Dermis microvascular lymphatic vessel endothelial cell (primary cell): ENCODE results near the gene TMEM109. TPM values are rescaled to one million over a fixed set of nuclear protein-coding genes. Genes with fewer than 3 reads are reported as not detected.

Experiments
- DNase-seq, 2 donors: peaks; one replicate each; pipeline versions ENCODE4 v3.0.0 to v3.0.0-alpha.2; 2010; ENCODE audit warnings: low read depth in 2 of 2
- total RNA-seq: library from RNA; depleted of rRNA; stranded (reverse); fragments of >200 nt; gene quantifications from 2 replicates; pipeline ENCODE4 v1.2.1, GENCODE V29; 2014

Gene TMEM109
- total RNA-seq, 1 donor from 2014 or later, result 78.9 TPM

DNA sequence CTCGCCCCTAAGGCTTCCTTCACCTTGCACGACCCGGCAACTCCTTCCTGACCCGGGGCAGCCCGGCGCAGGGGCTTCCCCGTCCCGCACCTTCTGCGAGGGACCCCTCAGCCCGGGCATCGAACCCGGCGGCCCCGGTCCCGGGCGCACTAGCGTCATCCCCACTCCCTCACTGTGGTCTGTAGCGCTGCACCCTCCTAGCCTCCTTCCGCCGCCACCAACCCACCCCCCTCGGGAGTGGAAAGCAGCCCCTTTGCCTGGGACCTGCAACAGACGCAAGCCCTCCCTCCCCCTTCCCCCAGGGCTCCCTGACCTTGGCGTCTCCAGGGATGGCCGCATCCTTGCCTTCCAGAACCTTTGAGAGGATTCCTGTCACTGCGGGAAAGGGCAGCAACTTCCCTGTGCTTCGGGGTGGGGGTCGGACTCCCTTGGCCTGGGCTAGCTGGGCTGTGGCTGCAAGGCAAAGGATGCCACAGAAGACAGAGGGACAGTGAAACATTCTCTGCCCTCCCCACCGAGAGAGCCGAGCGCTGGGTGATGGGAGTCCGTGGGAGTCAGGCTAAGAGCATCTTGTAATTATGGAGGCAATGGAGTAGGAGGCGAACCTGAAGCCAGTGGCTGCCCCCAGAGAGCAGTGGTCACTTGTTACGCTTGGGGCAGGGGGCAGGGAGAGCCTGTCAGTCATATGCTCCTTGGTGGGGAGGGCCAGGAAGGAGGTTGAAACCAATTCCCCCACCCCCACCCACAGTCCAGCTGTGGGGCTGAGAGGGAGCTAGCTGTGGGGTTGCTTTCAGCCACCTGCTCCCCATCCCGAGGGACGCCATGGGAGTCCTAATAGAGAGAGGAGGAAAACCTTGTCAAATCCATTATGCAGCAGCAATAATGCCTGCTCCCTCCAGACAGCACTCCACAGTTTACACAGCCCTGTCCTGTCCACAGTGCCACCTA lies 11.2 kb downstream of the TMEM109 start:
- DNase-seq, result no peak

DNA sequence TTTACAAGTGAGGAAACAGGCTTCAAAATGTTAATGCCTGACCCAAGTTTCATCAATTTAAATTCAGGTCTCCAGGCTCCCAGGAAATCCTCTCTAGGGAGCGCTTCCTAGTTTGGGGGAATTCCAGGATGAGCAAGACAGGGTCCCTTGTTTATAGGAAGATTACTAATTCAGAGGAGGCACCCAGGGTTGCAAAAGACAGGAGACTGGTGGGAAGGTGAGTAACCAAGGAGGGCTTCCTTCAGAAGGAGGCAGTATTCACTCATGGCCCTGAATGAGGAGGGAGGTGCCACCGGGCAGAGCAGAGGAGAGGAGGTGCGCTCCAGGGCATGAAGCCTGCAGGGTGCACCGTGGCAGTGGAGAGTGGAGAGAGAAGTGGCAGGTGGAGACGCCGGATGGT lies 11.9 kb downstream of the TMEM109 start:
- no peak for DNase-seq

DNA sequence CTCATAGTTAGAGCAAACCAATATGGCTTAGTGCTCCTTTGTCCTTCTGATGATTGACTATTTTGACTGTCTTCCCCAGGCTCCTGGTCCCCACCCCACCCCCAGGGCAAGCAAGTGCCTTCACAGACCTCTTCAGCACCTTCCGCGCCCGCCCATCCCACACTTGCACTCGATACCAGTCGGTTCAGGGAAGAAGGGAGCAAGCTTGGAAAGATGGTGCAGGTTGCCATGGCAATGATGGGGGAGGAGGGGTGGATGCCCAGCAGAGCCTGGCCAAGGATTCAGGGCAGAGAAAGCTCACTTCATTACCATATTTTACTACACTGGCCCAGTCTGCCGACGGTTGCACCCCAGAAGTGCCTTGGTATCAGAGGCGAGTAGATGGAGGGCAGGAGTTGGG lies 12.5 kb downstream of the TMEM109 start:
- no peak for DNase-seq

DNA sequence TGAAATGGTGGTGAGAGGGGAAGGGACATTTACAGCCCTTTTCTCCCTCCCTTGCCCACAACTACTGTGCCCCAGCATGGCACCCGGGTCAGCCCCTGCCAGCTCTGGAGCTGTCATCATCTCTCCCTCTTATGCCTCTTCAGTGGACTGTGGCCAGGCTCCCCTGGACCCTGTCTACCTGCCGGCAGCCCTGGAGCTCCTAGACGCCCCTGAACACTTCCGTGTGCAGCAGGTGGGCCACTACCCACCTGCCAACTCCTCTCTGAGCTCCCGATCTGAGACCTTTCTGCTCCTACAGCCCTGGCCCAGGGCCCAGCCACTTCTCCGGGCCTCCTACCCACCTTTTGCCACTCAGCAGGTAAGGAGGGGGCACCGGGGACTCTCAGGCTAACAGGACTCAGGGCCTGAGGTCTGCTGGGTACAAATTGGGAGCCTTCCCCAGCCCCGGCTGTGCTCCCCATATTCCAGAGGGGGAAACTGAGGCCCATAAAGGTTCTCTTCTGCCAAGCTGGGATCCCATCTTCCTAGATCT lies 13.2 kb downstream of the TMEM109 start:
- DNase-seq, result no peak

DNA sequence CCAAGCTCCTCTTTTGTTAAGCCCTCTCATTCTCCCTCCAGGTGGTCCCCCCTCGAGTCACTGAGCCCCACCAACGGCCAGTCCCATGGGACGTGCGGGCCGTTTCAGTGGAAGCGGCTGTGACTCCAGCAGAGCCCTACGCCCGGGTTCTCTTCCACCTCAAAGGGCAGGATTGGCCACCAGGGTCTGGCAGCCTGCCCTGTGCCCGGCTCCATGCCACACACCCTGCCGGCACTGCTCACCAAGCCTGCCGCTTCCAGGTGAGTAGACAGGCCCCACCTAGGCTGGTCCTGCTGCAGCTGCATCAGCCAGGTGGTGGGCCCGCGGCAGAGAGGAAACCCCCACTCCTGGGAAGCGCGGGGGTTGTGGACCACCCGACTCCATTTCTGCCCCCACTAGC lies 13.6 kb downstream of the TMEM109 start:
- no peak for DNase-seq

DNA sequence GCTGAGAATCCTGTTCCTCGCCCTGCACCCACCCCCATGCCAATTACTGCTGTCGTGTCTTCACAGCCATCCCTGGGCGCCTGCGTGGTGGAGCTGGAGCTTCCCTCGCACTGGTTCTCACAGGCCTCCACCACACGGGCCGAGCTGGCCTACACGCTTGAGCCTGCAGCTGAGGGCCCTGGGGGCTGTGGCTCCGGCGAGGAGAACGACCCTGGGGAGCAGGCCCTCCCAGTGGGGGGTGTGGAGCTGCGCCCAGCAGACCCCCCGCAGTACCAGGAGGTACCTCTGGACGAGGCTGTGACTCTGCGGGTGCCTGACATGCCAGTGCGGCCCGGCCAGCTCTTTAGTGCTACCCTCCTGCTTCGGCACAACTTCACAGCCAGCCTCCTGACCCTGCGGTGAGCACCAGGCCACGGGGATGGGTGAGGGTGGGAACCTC lies 14.6 kb downstream of the TMEM109 start:
- no peak for DNase-seq

DNA sequence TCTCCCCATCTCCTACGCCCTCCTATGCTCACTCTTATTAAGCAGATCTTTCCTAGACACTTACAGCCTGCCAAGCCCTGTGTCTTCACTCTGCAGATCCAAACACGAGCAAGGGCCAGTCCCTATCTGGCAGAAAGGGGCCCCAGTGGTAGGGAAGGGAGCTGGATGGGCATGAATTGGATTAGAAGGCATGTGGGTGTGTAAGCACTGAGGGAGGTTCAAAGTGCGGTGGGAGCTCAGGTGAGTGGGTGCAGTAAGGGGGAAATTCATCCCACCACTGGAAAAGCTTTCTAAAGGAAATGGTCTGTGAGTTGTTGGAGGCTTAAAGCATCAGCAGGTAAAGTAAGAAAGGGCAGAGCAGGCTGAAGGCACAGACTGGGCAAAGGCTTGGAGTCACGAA lies 15.8 kb downstream of the TMEM109 start:
- no peak for DNase-seq

DNA sequence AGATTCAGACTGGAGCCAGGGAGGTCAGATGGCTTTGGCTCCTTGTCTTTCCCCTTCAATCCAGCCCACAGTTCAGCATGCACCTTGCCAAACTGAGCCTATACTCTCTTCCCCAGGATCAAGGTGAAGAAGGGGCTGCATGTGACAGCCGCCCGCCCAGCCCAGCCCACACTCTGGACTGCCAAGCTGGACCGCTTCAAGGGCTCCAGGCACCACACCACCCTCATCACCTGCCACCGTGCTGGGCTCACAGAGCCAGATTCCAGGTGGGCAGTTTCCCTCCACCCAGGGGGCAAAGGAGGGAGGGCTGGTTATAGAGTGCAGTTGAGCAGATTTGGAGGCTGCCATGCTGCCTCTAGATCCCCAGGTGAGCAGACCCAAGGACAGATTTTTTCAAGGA lies 16.4 kb downstream of the TMEM109 start:
- no peak for DNase-seq

DNA sequence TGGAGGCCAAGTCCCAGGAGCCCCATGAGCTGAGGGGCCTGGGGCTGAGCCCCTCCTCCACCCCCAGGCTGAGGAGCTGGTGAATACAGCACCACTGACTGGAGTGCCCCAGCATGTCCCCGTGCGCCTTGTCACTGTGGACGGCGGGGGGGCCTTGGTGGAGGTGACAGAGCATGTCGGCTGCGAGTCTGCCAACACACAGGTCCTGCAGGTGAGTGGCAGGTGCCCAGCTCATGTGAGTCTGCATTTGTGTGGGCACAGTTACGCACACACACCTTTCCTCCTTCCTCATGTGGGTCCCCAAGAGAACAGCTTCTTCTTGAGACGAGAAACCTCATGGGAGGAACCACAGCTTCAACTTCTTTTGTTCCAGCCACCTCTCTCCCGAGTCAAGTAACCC lies 18.0 kb downstream of the TMEM109 start:
- no peak for DNase-seq

DNA sequence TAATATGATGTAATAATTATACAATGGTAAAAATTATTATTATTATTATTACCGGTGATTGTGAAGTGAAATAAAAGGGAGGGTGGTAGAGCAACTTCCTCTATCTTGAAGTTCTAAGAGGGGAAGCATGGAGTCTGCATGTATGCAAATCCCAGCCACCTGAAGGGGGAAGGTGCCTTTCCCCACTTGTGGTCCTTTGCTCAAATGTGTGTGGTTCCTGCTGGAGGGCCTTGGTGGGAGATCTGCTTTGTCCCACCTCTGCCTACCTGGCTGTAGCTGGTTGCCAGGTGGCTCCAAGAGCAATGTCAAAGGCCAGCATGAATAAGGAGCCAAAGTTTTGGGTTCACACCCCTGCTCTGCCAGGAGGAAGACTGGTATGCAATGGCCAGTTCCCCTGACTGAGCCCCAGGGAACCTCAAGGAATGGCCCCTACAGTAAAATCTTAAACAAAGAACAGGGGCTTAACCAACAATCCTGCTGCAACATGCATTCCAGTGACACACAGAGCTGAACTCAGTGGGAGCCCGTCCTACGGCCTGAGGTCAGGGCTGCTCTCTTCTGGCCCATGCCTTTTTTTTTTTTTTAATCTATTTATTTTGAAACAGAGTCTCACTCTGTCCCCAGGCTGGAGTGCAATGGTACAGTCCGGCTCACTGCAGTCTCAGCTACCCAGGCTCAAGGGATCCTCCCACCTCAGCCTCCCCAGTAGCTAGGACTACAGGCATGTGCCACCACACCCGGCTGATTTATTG lies 18.8 kb downstream of the TMEM109 start:
- DNase-seq, result no peak

DNA sequence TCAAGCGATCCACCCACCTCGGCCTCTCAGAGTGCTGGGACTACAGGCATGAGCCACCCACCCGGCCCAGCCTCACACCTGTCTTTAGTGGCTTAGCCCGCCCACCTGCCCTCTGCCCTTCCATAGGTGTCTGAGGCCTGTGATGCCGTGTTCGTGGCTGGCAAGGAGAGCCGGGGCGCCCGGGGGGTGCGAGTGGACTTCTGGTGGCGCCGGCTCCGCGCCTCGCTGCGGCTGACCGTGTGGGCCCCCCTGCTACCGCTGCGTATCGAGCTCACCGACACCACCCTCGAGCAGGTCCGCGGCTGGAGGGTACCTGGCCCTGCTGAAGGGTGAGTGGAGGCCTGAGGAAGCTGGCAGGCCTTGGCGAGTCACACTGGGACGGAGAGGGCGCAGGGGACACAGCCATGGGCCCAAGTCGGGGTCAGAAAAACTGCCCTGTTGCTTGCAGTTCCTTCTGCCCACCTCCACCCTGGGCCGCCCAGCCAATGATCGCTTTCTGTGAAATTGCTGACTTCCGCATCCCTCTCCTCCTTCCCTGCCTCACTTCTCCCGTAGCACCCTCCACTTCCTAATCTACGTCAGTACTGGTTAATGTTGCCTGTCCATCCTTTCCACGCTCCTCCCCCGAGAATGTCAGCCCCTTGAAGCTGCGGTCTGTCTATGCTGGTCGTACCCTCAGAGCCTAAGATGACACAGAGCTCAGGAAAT lies 19.6 kb downstream of the TMEM109 start:
- DNase-seq, result no peak

DNA sequence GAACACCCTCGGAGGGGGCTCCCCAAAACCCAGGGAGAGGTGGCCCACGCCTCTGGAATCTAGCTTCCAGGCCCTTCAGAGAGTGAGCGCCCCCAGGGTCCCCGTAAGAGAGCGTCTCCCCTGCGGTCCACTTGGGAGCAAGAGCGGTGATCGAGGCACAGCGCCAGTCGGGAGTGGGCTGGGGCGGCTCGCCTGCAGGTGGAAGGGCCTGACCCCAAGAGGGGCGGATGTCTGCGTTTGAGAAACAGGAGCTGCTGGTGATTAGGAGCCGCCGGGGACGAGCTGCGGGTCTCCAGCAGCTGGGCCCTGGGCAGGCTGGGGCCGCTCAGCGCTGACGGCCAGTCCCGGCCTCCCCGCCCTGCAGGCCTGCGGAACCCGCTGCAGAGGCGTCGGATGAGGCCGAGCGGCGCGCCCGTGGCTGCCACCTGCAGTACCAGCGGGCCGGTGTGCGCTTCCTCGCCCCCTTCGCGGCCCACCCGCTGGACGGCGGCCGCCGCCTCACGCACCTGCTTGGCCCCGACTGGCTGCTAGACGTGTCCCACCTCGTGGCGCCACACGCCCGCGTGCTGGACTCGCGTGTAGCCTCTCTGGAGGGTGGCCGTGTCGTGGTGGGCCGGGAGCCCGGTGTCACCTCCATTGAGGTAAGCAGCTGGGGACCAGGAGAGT lies 20.3 kb downstream of the TMEM109 start:
- DNase-seq, result no peak

DNA sequence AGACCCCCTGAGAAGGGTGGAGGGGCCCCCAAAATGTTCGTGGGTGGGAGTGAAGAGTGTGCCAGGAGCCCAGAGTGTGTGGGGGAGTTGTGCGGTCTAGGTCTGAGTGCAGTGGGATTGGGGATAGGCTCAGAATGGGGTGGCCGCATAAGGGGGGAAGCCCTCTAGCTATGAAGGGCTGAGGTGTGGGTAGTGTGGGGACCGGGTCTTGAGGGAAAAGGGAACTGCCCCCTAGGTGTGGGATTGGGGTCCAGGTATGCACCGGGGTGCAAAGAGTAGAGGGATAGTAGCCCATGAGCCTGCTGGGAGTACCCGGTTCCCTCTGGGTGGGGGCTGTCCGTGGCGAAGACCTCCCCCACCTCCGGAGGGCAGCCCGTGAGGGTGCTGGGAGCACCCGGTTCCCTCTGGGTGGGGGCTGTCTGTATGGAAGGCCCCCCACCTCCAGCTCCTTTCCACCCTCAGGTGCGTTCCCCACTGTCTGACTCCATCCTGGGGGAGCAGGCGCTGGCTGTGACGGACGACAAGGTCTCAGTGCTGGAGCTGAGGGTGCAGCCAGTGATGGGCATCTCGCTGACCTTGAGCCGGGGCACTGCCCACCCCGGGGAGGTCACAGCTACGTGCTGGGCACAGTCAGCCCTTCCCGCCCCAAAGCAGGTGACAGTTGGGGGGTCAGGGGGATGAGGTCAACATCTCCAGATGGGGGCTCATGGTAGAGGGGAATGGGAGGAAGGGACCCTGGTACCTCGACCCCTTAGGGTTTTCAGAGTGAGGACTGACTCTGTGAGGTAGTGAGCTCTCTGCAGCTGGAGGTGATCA lies 21.0 kb downstream of the TMEM109 start:
- DNase-seq, result no peak

DNA sequence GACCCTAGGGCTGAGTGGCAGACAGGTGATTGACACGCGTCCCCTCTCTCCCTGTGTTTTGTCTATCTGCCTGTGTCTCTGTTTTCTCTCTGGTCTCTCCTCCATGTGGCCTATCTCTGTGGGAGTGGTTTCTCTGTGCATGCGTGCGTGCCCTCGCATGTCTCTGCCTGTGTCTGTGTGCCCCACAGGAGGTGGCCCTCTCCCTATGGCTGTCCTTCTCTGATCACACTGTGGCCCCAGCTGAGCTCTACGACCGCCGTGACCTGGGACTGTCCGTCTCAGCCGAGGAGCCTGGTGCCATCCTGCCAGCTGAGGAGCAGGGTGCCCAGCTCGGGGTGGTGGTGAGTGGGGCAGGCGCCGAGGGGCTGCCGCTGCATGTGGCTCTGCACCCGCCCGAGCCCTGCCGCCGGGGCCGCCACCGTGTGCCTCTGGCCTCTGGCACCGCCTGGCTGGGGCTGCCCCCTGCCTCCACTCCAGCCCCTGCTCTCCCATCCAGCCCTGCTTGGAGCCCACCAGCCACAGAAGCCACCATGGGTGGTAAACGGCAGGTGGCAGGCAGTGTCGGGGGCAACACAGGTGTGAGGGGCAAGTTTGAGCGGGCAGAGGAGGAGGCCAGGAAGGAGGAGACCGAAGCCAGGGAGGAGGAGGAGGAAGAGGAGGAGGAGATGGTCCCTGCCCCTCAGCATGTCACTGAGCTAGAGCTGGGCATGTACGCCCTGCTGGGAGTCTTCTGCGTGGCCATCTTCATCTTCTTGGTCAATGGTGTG lies 21.9 kb downstream of the TMEM109 start:
- DNase-seq, result no peak

DNA sequence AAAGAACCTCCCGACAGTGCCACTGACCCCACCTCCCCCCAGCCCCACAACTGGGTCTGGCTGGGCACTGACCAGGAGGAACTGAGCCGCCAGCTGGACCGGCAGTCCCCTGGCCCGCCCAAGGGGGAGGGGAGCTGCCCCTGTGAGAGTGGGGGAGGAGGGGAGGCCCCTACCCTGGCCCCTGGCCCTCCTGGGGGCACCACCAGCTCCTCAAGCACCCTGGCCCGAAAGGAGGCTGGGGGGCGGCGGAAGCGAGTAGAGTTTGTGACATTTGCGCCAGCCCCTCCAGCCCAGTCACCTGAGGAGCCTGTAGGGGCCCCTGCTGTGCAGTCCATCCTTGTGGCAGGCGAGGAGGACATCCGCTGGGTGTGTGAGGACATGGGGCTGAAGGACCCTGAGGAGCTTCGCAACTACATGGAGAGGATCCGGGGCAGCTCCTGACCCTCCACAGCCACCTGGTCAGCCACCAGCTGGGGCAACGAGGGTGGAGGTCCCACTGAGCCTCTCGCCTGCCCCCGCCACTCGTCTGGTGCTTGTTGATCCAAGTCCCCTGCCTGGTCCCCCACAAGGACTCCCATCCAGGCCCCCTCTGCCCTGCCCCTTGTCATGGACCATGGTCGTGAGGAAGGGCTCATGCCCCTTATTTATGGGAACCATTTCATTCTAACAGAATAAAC lies 22.6 kb downstream of the TMEM109 start:
- DNase-seq, result no peak

DNA sequence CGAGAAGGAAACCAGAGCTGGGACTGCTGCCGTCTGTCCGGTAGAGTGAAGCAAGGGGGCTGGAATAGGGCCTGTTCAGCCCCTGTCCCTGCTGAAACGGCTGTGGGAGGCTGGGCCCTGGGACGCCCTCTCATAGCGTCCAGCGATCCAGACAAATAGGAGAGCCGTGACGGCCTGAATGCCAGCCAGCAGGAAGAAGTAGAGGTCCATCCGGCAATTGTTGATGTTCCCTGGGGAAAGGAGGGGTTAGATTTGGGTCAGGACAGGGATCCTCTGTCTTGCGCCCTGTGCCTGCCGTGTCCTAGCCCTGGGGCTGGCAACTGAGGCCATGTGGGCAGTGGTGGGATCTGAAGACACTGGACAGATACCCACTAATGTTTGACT lies 23.2 kb downstream of the TMEM109 start:
- DNase-seq, result peak; percentile 76 to 84

DNA sequence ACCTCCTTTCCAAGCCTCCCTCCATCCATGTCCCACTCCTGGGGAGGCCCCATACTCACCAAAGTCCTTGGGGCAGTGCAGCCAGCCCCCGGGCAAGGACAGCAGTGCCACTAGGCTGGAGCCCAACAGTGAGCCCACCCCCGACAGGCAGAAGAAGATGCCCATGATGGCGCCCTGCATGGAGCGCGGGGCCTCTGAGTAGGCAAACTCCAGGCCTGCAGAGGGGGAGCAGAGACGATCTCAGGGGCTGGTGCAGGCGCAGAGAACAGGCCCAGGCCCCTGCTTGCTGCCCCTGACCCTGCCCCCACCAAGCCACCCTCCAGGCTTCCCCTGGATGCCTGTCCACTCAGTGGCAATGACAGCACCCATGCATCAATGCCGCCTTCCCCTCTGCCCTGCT lies 23.9 kb downstream of the TMEM109 start:
- DNase-seq, result no peak

DNA sequence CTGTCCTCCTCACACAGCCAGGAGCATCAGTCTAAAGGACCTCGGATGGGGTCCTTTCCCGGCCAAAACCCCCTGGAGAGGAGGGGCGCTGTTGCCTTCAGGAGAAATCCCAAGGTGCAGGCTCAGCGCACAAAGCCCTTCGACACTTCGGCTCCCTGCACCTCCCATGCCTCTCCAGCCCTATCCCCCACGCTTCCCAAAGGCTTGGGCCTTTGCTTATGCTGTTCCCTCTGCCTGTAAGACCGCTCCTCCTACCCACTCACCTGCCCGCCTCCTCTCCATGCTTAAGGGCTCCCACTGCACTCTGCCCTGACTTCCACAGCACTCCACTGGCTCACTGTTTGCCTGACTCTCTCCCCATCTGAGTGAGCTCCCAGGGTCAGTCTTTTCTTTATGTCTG lies 24.5 kb downstream of the TMEM109 start:
- no peak for DNase-seq

DNA sequence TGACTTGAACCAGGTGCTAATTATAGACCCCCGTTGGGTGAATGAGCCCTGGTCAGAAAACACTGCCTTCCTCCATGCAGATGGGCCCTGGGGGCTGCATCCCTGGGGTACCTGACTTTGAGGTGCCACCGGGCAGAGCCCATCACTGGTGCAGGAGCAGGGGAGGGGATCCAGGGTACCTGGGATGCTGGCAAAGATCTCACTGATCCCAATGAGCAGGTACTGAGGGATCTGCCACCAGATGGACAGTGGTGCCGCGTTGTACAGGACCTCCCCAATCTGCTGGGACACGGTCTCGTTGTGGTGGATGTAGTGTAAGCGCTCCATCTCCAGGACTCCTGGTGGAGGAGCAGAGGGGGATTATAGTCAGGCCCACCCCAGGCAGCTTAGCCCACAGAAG lies 25.3 kb downstream of the TMEM109 start:
- DNase-seq, result no peak
